Measurements from ENCODE around the gene ATP2B2.

ATP2B2 gene

GRCh38 chr3:10444511-10444910 lies 60.9 kb downstream of the ATP2B2 start:
- Histone ChIP-seq H4K20me1 (ENCODE audit: insufficient read depth, low read length, poor library complexity, severe bottlenecking) (no peaks in the 10 kb centered on the region), H3F3A (ENCODE audit: low read depth) (no peaks in the 10 kb centered on the region), H2AFZ (ENCODE audit: low read length) (no peak overlapping the region), H3K4me2 (ENCODE audit: low read depth, low read length, poor library complexity, severe bottlenecking) (no peak overlapping the region), H3K9me3 (ENCODE audit: insufficient read depth, low read depth, low read length) (no peaks in the 10 kb centered on the region), H3K27me3 (ENCODE audit: insufficient read depth, low read length, poor library complexity, severe bottlenecking) (no peaks in the 10 kb centered on the region), H3K9ac (ENCODE audit: low read depth, low read length, poor library complexity, severe bottlenecking) (no peak overlapping the region), H3K79me2 (ENCODE audit: insufficient read depth, low read length) (no peaks in the 10 kb centered on the region), H3K4me1 (ENCODE audit: insufficient read depth, low read length, poor library complexity, severe bottlenecking) (no peaks in the 10 kb centered on the region), H3K9me2 (replicated peaks; ENCODE audit: low read depth, low read length) (no peaks in the 10 kb centered on the region), H3K4me3 (ENCODE audit: low read length, poor library complexity, severe bottlenecking) (no peak overlapping the region), H3K36me3 (ENCODE audit: insufficient read depth, low read length) (no peaks in the 10 kb centered on the region)
- TF ChIP-seq CTCF (conservative IDR thresholded peaks at IDR 0.05; ENCODE audit: low read length) = no peak
- no peak for TF ChIP-seq EZH2phosphoT487 (IDR thresholded peaks at IDR 0.05; ENCODE audit: borderline replicate concordance)

GRCh38 chr3:10444110-10444429 lies 61.3 kb downstream of the ATP2B2 start:
- Histone ChIP-seq H3F3A (ENCODE audit: low read depth) (no peaks in the 10 kb centered on the region), H3K27me3 (ENCODE audit: insufficient read depth, low read length, poor library complexity, severe bottlenecking) (no peaks in the 10 kb centered on the region), H3K4me1 (ENCODE audit: insufficient read depth, low read length, poor library complexity, severe bottlenecking) (no peaks in the 10 kb centered on the region), H4K20me1 (ENCODE audit: insufficient read depth, low read length, poor library complexity, severe bottlenecking) (no peaks in the 10 kb centered on the region), H3K79me2 (ENCODE audit: insufficient read depth, low read length) (no peaks in the 10 kb centered on the region), H2AFZ (ENCODE audit: low read length) (no peak overlapping the region), H3K4me2 (ENCODE audit: low read depth, low read length, poor library complexity, severe bottlenecking) (no peak overlapping the region), H3K9me3 (ENCODE audit: insufficient read depth, low read depth, low read length) (no peaks in the 10 kb centered on the region), H3K36me3 (ENCODE audit: insufficient read depth, low read length) (no peaks in the 10 kb centered on the region), H3K9me2 (replicated peaks; ENCODE audit: low read depth, low read length) (no peaks in the 10 kb centered on the region), H3K4me3 (ENCODE audit: low read length, poor library complexity, severe bottlenecking) (no peak overlapping the region), H3K9ac (ENCODE audit: low read depth, low read length, poor library complexity, severe bottlenecking) (no peak overlapping the region)
- TF ChIP-seq CTCF (conservative IDR thresholded peaks at IDR 0.05; ENCODE audit: low read length) = no peak
- TF ChIP-seq EZH2phosphoT487 (IDR thresholded peaks at IDR 0.05; ENCODE audit: borderline replicate concordance) = no peak

- Histone ChIP-seq H2AFZ (ENCODE audit: low read length) (no peak overlapping the region), H3K9ac (ENCODE audit: low read depth, low read length, poor library complexity, severe bottlenecking) (no peak overlapping the region), H3K36me3 (ENCODE audit: insufficient read depth, low read length) (no peaks in the 10 kb centered on the region), H3K27me3 (ENCODE audit: insufficient read depth, low read length, poor library complexity, severe bottlenecking) (no peaks in the 10 kb centered on the region), H3F3A (ENCODE audit: low read depth) (no peaks in the 10 kb centered on the region), H4K20me1 (ENCODE audit: insufficient read depth, low read length, poor library complexity, severe bottlenecking) (no peaks in the 10 kb centered on the region), H3K4me2 (ENCODE audit: low read depth, low read length, poor library complexity, severe bottlenecking) (no peak overlapping the region), H3K9me3 (ENCODE audit: insufficient read depth, low read depth, low read length) (no peaks in the 10 kb centered on the region), H3K4me3 (ENCODE audit: low read length, poor library complexity, severe bottlenecking) (no peak overlapping the region), H3K9me2 (replicated peaks; ENCODE audit: low read depth, low read length) (no peaks in the 10 kb centered on the region), H3K4me1 (ENCODE audit: insufficient read depth, low read length, poor library complexity, severe bottlenecking) (no peaks in the 10 kb centered on the region), H3K79me2 (ENCODE audit: insufficient read depth, low read length) (no peaks in the 10 kb centered on the region)
- no peak for TF ChIP-seq CTCF (conservative IDR thresholded peaks at IDR 0.05; ENCODE audit: low read length)
- no peak for TF ChIP-seq EZH2phosphoT487 (IDR thresholded peaks at IDR 0.05; ENCODE audit: borderline replicate concordance)
Observed at GRCh38 chr3:10443272-10444109, 61.9 kb downstream of the ATP2B2 start.

All from Loucy (cell line).